Fibroblast of lung (primary cell): ENCODE measurements around the gene NTN3. TPM values are rescaled to one million over a fixed set of nuclear protein-coding genes. Genes with fewer than 3 reads are reported as not detected.

Source experiments
- DNase-seq, 2 donors: peaks; one replicate each; pipeline versions ENCODE4 v3.0.0 to v3.0.0-alpha.2; 2010; ENCODE audit warnings: low read depth in 2 of 2
- H2AFZ ChIP-seq: 2 replicates; pipeline ENCODE4 v1.5.1; 2012; ENCODE audit warnings: low read length, control low read depth, inconsistent platforms
- H3K27ac ChIP-seq: 2 replicates; pipeline ENCODE4 v1.5.1; 2011; ENCODE audit warnings: low read length, control low read depth; ENCODE audit not compliant: insufficient read depth
- H3K27me3 ChIP-seq: 2 replicates; pipeline ENCODE4 v1.5.1; 2011; ENCODE audit warnings: mild to moderate bottlenecking, low read length; ENCODE audit not compliant: control insufficient read depth, insufficient read depth
- H3K36me3 ChIP-seq: 2 replicates; pipeline ENCODE4 v1.5.1; 2011; ENCODE audit warnings: low read length; ENCODE audit not compliant: control insufficient read depth, insufficient read depth
- H3K4me1 ChIP-seq: 2 replicates; pipeline ENCODE4 v1.5.1; 2011; ENCODE audit warnings: low read length; ENCODE audit not compliant: control insufficient read depth, insufficient read depth; ENCODE audit errors: extremely low read depth
- H3K4me2 ChIP-seq: 2 replicates; pipeline ENCODE4 v1.5.1; 2011; ENCODE audit warnings: low read length, control low read depth; ENCODE audit not compliant: insufficient read depth; ENCODE audit errors: extremely low read depth
- H3K4me3 ChIP-seq, 4 experiments: fragments of 200-600 bp in 1 of 4; sonication (generic) in 1 of 4; replicated peaks in 1 of 4; 2 replicates each; pipeline ENCODE4 v1.5.1; 2011 to 2016; ENCODE audit warnings: low read length in 4 of 4, low read depth in 3 of 4, mild to moderate bottlenecking in 3 of 4, control low read depth in 2 of 4, inconsistent platforms in 1 of 4, mixed read lengths in 1 of 4; ENCODE audit not compliant: insufficient read depth in 1 of 4; ENCODE audit errors: control extremely low read depth in 1 of 4
- H3K79me2 ChIP-seq: 2 replicates; pipeline ENCODE4 v1.5.1; 2012; ENCODE audit warnings: mild to moderate bottlenecking, low read length, inconsistent platforms; ENCODE audit not compliant: control insufficient read depth, insufficient read depth
- H3K9ac ChIP-seq: 2 replicates; pipeline ENCODE4 v1.5.1; 2011; ENCODE audit warnings: mild to moderate bottlenecking, low read length, control low read depth; ENCODE audit not compliant: insufficient read depth
- H3K9me3 ChIP-seq: 2 replicates; pipeline ENCODE4 v1.5.1; 2012; ENCODE audit warnings: low read depth, low read length; ENCODE audit not compliant: control insufficient read depth, insufficient read depth
- H4K20me1 ChIP-seq: 2 replicates; pipeline ENCODE4 v1.5.1; 2011; ENCODE audit warnings: low read length; ENCODE audit not compliant: control insufficient read depth, insufficient read depth; ENCODE audit errors: extremely low read depth
- CTCF ChIP-seq, 2 donors: IDR thresholded peaks in 1 of 2; conservative IDR thresholded peaks in 1 of 2; 1 replicate in 1 of 2; 2 replicates in 1 of 2; pipeline ENCODE4 v1.5.1; 2011 to 2012; ENCODE audit warnings: low read length in 2 of 2, control low read depth in 1 of 2, inconsistent platforms in 1 of 2, low read depth in 1 of 2, mild to moderate bottlenecking in 1 of 2
- EZH2 ChIP-seq: IDR thresholded peaks from 2 replicates; pipeline ENCODE4 v1.5.1; 2012; ENCODE audit warnings: low read length, control low read depth, mild to moderate bottlenecking; ENCODE audit errors: missing control alignments
- polyA plus RNA-seq, 2 donors: library from polyadenylated mRNA; depleted of rRNA in 1 of 2; stranded (reverse) in 1 of 2; unstranded in 1 of 2; fragments of >200 nt; gene quantifications; 2 replicates each; pipeline ENCODE4 v1.2.1, GENCODE V29; 2011 to 2012; ENCODE audit warnings: missing spikeins in 1 of 2
- total RNA-seq: library from RNA; depleted of rRNA; stranded (reverse); fragments of >200 nt; gene quantifications from 2 replicates; pipeline ENCODE4 v1.2.1, GENCODE V29; 2014

NTN3 gene
- total and polyA plus RNA-seq, 2 donors (not counting 1 experiment from before 2014, with no cell fraction given) = 0.08 to 2.1 TPM

- H3K79me2 ChIP-seq = peaks cover 3% of the 10 kb centered on the region
- TF ChIP-seq EZH2 = no peak
- no peak for TF ChIP-seq CTCF (conservative IDR thresholded peaks at IDR 0.05 in 1 of 2, IDR thresholded peaks at IDR 0.05 in 1 of 2; ENCODE audit: low read depth in 1 of 2, low read length in 2 of 2)
- H3K9ac ChIP-seq = no peak overlapping the region
- H3K27ac ChIP-seq = no peak overlapping the region
- H2AFZ ChIP-seq = no peak overlapping the region
- peaks cover 17% of the 10 kb centered on the region for H3K4me1 ChIP-seq
- no peak overlapping the region for H3K4me2 ChIP-seq
- H3K4me3 ChIP-seq = no peak overlapping the region
- no peaks in the 10 kb centered on the region for H3K9me3 ChIP-seq
- no peak for DNase-seq
- no peaks in the 10 kb centered on the region for H3K27me3 ChIP-seq
- H4K20me1 ChIP-seq = no peaks in the 10 kb centered on the region
- no peaks in the 10 kb centered on the region for H3K36me3 ChIP-seq
Observed at GRCh38 chr16:2484898-2485508, 13.9 kb downstream of the NTN3 start.

- Histone ChIP-seq H3K4me3 (no peak overlapping the region), H3K36me3 (no peaks in the 10 kb centered on the region), H3K79me2 (peaks cover 3% of the 10 kb centered on the region), H3K9ac (no peak overlapping the region), H3K27me3 (no peaks in the 10 kb centered on the region), H3K4me1 (peaks cover 17% of the 10 kb centered on the region), H3K9me3 (no peaks in the 10 kb centered on the region), H3K27ac (no peak overlapping the region), H2AFZ (no peak overlapping the region), H4K20me1 (no peaks in the 10 kb centered on the region), H3K4me2 (no peak overlapping the region)
- no peak for TF ChIP-seq EZH2
- TF ChIP-seq CTCF (conservative IDR thresholded peaks at IDR 0.05 in 1 of 2, IDR thresholded peaks at IDR 0.05 in 1 of 2; ENCODE audit: low read depth in 1 of 2, low read length in 2 of 2) = no peak
- no peak for DNase-seq
Observed at GRCh38 chr16:2485811-2486507, 14.9 kb downstream of the NTN3 start.

- H4K20me1 ChIP-seq = no peaks in the 10 kb centered on the region
- peaks cover 3% of the 10 kb centered on the region for H3K79me2 ChIP-seq
- no peaks in the 10 kb centered on the region for H3K36me3 ChIP-seq
- no peak overlapping the region for H3K9ac ChIP-seq
- H3K27me3 ChIP-seq = no peaks in the 10 kb centered on the region
- H3K27ac ChIP-seq = no peak overlapping the region
- no peak overlapping the region for H3K4me2 ChIP-seq
- TF ChIP-seq EZH2 (no peak), CTCF (conservative IDR thresholded peaks at IDR 0.05 in 1 of 2, IDR thresholded peaks at IDR 0.05 in 1 of 2; ENCODE audit: low read depth in 1 of 2, low read length in 2 of 2) (no peak)
- DNase-seq = no peak
- H3K4me1 ChIP-seq = peaks cover 17% of the 10 kb centered on the region
- no peak overlapping the region for H3K4me3 ChIP-seq
- H2AFZ ChIP-seq = no peak overlapping the region
- no peaks in the 10 kb centered on the region for H3K9me3 ChIP-seq
Observed at GRCh38 chr16:2486645-2487516, 15.8 kb downstream of the NTN3 start.
